Naive thymus-derived CD4-positive, alpha-beta T cell (primary cell): ENCODE data around the gene ZFAND3. TPM values are rescaled to one million over a fixed set of nuclear protein-coding genes. Genes with fewer than 3 reads are reported as not detected.

ENCODE experiments used
- ATAC-seq: fragments of 150-1000 bp; cut with Tn5 transposase; 2 replicates; pipeline ENCODE4 v1.10.0; 2021; ENCODE audit warnings: mild to moderate bottlenecking, moderate library complexity
- CTCF ChIA-PET: fragments of 350-600 bp; sonication (Branson Sonifier 250); formaldehyde crosslinking; loops from one replicate; lab custom pipeline; 2021; ENCODE audit warnings: antibody characterized with exemption; lab: Charles Lee
- POLR2A ChIA-PET: fragments of 350-600 bp; sonication (Branson Sonifier 250); formaldehyde crosslinking; loops from one replicate; lab custom pipeline; 2021; ENCODE audit warnings: antibody characterized with exemption, inconsistent platforms; lab: Charles Lee
- DNase-seq, 9 donors: peaks; one replicate each; pipeline versions ENCODE4 v3.0.0 to v3.0.0-alpha.2; 2020 to 2022; ENCODE audit warnings: mixed read lengths in 1 of 9
- H3K27ac ChIP-seq: one replicate; pipeline ENCODE4 v1.7.0; 2013; ENCODE audit warnings: mild to moderate bottlenecking, low read depth, low read length, moderate library complexity
- H3K27me3 ChIP-seq, 2 donors: one replicate each; pipeline ENCODE4 v1.7.0; 2013; ENCODE audit warnings: low read length in 2 of 2, mild to moderate bottlenecking in 2 of 2, moderate library complexity in 2 of 2; ENCODE audit not compliant: control insufficient read depth in 2 of 2, insufficient read depth in 2 of 2
- H3K36me3 ChIP-seq, 3 experiments: 1 replicate in 2 of 3; 2 replicates in 1 of 3; pipeline ENCODE4 v1.7.0; 2013; ENCODE audit warnings: low read length in 3 of 3, mild to moderate bottlenecking in 3 of 3, moderate library complexity in 1 of 3; ENCODE audit not compliant: insufficient read depth in 3 of 3, control insufficient read depth in 2 of 3
- H3K4me1 ChIP-seq, 2 donors: one replicate each; pipeline ENCODE4 v1.7.0; 2013; ENCODE audit warnings: low read length in 2 of 2, mild to moderate bottlenecking in 2 of 2, moderate library complexity in 1 of 2; ENCODE audit not compliant: control insufficient read depth in 2 of 2, insufficient read depth in 2 of 2
- H3K4me3 ChIP-seq: 2 replicates; pipeline ENCODE4 v1.7.0; 2013; ENCODE audit warnings: mild to moderate bottlenecking, low read length
- H3K9me3 ChIP-seq, 3 experiments: 1 replicate in 2 of 3; 2 replicates in 1 of 3; pipeline ENCODE4 v1.7.0; 2013; ENCODE audit warnings: low read length in 3 of 3; ENCODE audit not compliant: control insufficient read depth in 2 of 3
- H3K27ac Mint-ChIP-seq, 9 donors: one replicate each; pipeline ENCODE4 v1.8.0; 2020 to 2022; ENCODE audit warnings: mixed read lengths in 9 of 9, mild to moderate bottlenecking in 8 of 9, moderate library complexity in 5 of 9, inconsistent platforms in 2 of 9
- H3K27me3 Mint-ChIP-seq, 5 donors: one replicate each; pipeline ENCODE4 v1.8.0; 2021 to 2022; ENCODE audit warnings: mixed read lengths in 5 of 5, mild to moderate bottlenecking in 1 of 5
- H3K36me3 Mint-ChIP-seq, 5 donors: one replicate each; pipeline ENCODE4 v1.8.0; 2020 to 2022; ENCODE audit warnings: mixed read lengths in 5 of 5, mild to moderate bottlenecking in 3 of 5, inconsistent platforms in 1 of 5
- H3K4me1 Mint-ChIP-seq, 7 donors: one replicate each; pipeline ENCODE4 v1.8.0; 2020 to 2022; ENCODE audit warnings: mixed read lengths in 7 of 7, mild to moderate bottlenecking in 3 of 7, inconsistent platforms in 1 of 7
- H3K4me3 Mint-ChIP-seq, 10 donors: one replicate each; pipeline ENCODE4 v1.8.0; 2020 to 2022; ENCODE audit warnings: mild to moderate bottlenecking in 10 of 10, mixed read lengths in 10 of 10, moderate library complexity in 6 of 10, inconsistent platforms in 2 of 10
- H3K9me3 Mint-ChIP-seq, 11 donors: one replicate each; pipeline ENCODE4 v1.8.0; 2020 to 2022; ENCODE audit warnings: mixed read lengths in 11 of 11, mild to moderate bottlenecking in 4 of 11, inconsistent platforms in 1 of 11, moderate library complexity in 1 of 11
- intact Hi-C, 2 donors: fragments of 100-400 bp; cut with micrococcal nuclease; formaldehyde crosslinking; loops; one replicate each; pipeline ENCODE4 v1.15.1; 2023
- polyA plus RNA-seq, 2 donors: library from polyadenylated mRNA; unstranded; fragments of 300-500 nt; fragmentation: Illumina TruSeq; gene quantifications; one replicate each; pipeline ENCODE4 v1.2.3, GENCODE V29; 2021
- total RNA-seq, 6 experiments: library from RNA in 5 of 6; stranded (reverse) in 5 of 6; gene quantifications; 1 replicate in 5 of 6; 2 replicates in 1 of 6; pipeline ENCODE4 v1.2.3 and lab custom pipeline; 2021 to 2026

ZFAND3 gene
- total and polyA plus RNA-seq, 7 experiments from 2014 or later, result 3.5 to 55.0 (median 37.1) TPM

DNA sequence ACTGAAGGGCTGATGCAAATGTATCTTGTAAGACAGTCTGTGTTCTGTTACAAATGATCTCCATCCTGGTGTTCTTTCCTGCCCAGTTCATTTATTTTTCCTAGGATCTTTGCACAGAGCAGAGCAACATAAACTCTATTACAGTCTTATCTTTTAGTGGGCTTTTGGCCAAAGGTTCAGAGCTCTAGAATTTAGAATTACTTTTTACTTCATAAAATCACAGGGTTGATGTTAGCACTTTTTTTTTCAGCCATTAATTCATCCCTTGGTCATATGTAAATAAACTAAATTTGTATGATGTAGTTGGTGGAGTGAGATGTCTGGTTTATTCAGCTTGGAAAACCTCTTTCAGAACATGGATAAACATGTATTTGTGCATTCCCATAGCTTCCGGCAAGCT, 181.9 kb downstream of the ZFAND3 start:
- ChIA-PET CTCF (interaction anchor here (0.6 kb wide), 1 partner anchor 17 kb away, joined by 6 read pairs; no protein-coding TSS in a partner anchor), POLR2A (interaction anchor here (0.7 kb wide), 1 partner anchor 174 kb away, joined by 3 read pairs; no protein-coding TSS in a partner anchor)
- peaks cover 0 to 64% (median 32%) of the 10 kb centered on the region in 7 donors for H3K4me1 Mint-ChIP-seq
- intact Hi-C loops, result no loop called here
- no peak overlapping the region for H3K4me3 Mint-ChIP-seq
- H3K36me3 ChIP-seq, result no peaks in the 10 kb centered on the region
- peaks cover 0 to 24% (median 3%) of the 10 kb centered on the region in 11 donors for H3K9me3 Mint-ChIP-seq
- no peaks in the 10 kb centered on the region for H3K27me3 Mint-ChIP-seq
- ATAC-seq (no peak), DNase-seq (no peak)
- no peaks in the 10 kb centered on the region for H3K27me3 ChIP-seq
- peaks cover 8 to 29% (median 20%) of the 10 kb centered on the region in 5 donors for H3K36me3 Mint-ChIP-seq
- no peak overlapping the region for H3K4me3 ChIP-seq
- H3K27ac Mint-ChIP-seq, result no peak overlapping the region
- no peaks in the 10 kb centered on the region for H3K9me3 ChIP-seq
- no peaks in the 10 kb centered on the region for H3K4me1 ChIP-seq
- H3K27ac ChIP-seq, result no peak overlapping the region

DNA sequence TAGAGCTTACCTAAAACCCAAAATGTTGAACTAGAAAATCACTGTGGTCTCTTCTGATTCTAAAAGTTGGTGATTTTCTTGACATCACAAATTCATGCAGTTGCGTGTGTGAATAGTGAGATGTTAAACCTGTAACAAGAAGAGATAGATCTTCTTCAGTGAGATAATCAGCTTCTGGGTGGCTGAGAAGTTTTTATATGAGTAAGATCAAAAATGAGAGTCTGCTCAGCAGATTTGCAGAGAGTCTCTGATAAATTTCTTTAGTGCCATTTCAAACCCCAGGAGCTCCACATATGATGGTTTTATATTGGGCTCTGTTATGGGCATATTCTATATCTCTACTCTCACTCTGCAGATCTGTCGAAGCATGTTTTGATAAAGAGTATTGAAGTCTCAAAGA, 185.4 kb downstream of the ZFAND3 start:
- H3K4me1 Mint-ChIP-seq, result peaks cover 0 to 58% (median 16%) of the 10 kb centered on the region in 7 donors
- peaks cover under 1 to 34% (median 13%) of the 10 kb centered on the region in 5 donors for H3K36me3 Mint-ChIP-seq
- H3K4me3 ChIP-seq, result no peak overlapping the region
- H3K27me3 Mint-ChIP-seq, result no peaks in the 10 kb centered on the region
- intact Hi-C loops, result no loop called here
- H3K9me3 Mint-ChIP-seq, result peaks cover 0 to 11% (median 4%) of the 10 kb centered on the region in 11 donors
- no peak overlapping the region for H3K27ac Mint-ChIP-seq
- H3K27me3 ChIP-seq, result no peaks in the 10 kb centered on the region
- no peak overlapping the region for H3K4me3 Mint-ChIP-seq
- no peaks in the 10 kb centered on the region for H3K4me1 ChIP-seq
- ATAC-seq, result no peak
- no peaks in the 10 kb centered on the region for H3K9me3 ChIP-seq
- no peak overlapping the region for H3K27ac ChIP-seq
- no peak for DNase-seq
- POLR2A ChIA-PET, result no interaction called here
- CTCF ChIA-PET, result interaction anchor here (0.6 kb wide), 1 partner anchor 103 kb away, joined by 3 read pairs; no protein-coding TSS in a partner anchor
- H3K36me3 ChIP-seq, result no peaks in the 10 kb centered on the region

DNA sequence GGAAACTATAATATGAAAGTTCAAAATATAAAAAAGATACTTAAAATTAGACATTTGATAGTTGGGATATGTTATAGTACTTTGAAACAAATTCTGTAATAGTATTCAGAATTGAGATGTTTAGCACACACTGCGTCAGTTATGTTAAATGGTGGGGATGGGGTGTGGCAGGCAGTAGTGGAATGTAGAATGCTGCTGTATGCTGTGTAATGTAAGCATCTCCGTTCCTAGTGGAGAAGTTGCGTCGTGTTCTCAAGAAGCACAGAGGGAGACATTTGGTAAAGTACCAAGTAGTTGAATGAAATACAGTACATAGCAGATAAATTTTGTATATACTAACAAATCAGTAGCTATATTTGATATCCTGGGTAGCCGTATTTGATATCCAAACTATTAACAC, 192.4 kb downstream of the ZFAND3 start:
- intact Hi-C loops, result loop anchor here (1.0 to 5.0 kb wide), 5 partner anchors 220 to 315 kb away; partner anchors contain the start of gene MDGA1 (in 1 of the 2)
- POLR2A ChIA-PET, result interaction anchor here (0.6 kb wide), 1 partner anchor 196 kb away, joined by 3 read pairs; no protein-coding TSS in a partner anchor
- CTCF ChIA-PET, result interaction anchor here (0.6 to 0.7 kb wide), 5 partner anchors 93 to 544 kb away, joined by 3 read pairs; partner anchors contain the start of gene ZFAND3
- peaks cover 6 to 21% (median 17%) of the 10 kb centered on the region in 5 donors for H3K36me3 Mint-ChIP-seq
- Histone ChIP-seq H3K27ac (no peak overlapping the region), H3K36me3 (no peaks in the 10 kb centered on the region), H3K4me3 (no peak overlapping the region), H3K9me3 (no peaks in the 10 kb centered on the region), H3K4me1 (no peaks in the 10 kb centered on the region), H3K27me3 (no peaks in the 10 kb centered on the region)
- H3K9me3 Mint-ChIP-seq, result peaks cover 0 to 20% (median 8%) of the 10 kb centered on the region in 11 donors
- no peak for DNase-seq
- no peaks in the 10 kb centered on the region for H3K27me3 Mint-ChIP-seq
- H3K27ac Mint-ChIP-seq, result no peak overlapping the region
- H3K4me3 Mint-ChIP-seq, result no peak overlapping the region
- H3K4me1 Mint-ChIP-seq, result peaks cover 7 to 45% (median 23%) of the 10 kb centered on the region in 7 donors
- no peak for ATAC-seq

DNA sequence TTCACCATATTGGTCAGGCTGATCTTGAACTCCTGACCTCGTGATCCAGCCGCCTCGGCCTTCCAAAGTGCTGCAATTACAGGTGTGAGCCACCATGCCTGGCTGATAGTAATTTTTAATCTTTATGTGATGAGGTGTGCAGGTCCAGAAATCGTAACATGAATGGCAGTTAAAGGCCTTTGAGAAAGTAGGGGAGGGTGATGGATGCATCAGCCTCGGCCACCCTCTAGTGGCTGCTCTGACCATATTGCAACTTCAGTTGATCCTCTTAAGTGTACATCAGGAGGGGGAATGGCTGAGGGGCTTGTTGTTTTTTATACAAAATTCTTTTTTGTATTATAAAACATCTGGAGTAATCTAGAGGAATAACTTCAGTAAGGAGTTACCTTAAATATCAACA, 193.0 kb downstream of the ZFAND3 start:
- H3K27me3 ChIP-seq, result no peaks in the 10 kb centered on the region
- POLR2A ChIA-PET, result interaction anchor here (0.6 kb wide), 1 partner anchor 197 kb away, joined by 3 read pairs; no protein-coding TSS in a partner anchor
- ATAC-seq (peak; percentile 61), DNase-seq (peak in 4 of 9 donors; percentile 3 to 15 (median 12))
- no peak overlapping the region for H3K4me3 Mint-ChIP-seq
- no peaks in the 10 kb centered on the region for H3K9me3 ChIP-seq
- H3K36me3 ChIP-seq, result no peaks in the 10 kb centered on the region
- H3K36me3 Mint-ChIP-seq, result peaks cover 6 to 21% (median 17%) of the 10 kb centered on the region in 5 donors
- no peak overlapping the region for H3K27ac ChIP-seq
- H3K4me1 Mint-ChIP-seq, result peaks cover 9 to 50% (median 25%) of the 10 kb centered on the region in 7 donors
- no peaks in the 10 kb centered on the region for H3K27me3 Mint-ChIP-seq
- H3K4me1 ChIP-seq, result no peaks in the 10 kb centered on the region
- H3K9me3 Mint-ChIP-seq, result peaks cover 0 to 20% (median 8%) of the 10 kb centered on the region in 11 donors
- CTCF ChIA-PET, result interaction anchor here (0.7 kb wide), 1 partner anchor 93 kb away, joined by 3 read pairs; no protein-coding TSS in a partner anchor
- no peak overlapping the region for H3K27ac Mint-ChIP-seq
- H3K4me3 ChIP-seq, result no peak overlapping the region
- intact Hi-C loops, result loop anchor here (1.0 to 5.0 kb wide), 5 partner anchors 220 to 316 kb away; partner anchors contain the start of gene MDGA1 (in 1 of the 2)

DNA sequence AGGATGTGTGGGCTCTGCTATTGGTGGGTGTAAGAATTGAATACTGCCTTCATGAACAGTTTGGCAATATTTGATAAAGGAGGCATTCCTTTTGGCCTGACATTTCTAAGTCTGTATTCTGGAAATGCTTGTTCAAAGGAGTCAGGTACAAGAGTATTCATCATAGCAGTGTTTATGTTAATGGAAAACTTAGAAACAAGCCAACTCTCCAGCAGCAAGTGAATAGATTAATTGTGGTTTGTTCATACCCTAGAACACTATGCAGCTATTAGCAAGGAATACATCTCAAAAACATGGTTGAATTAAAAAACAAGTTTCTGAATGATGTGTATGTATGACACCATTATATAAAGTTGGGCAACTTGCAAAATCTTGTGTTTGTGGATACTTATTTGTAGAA, 195.8 kb downstream of the ZFAND3 start:
- H3K36me3 Mint-ChIP-seq, result peaks cover 0 to 7% (median 5%) of the 10 kb centered on the region in 5 donors
- H3K4me1 Mint-ChIP-seq, result peaks cover 9 to 59% (median 35%) of the 10 kb centered on the region in 7 donors
- CTCF ChIA-PET, result no interaction called here
- peaks cover 0 to 11% (median 3%) of the 10 kb centered on the region in 11 donors for H3K9me3 Mint-ChIP-seq
- no peak overlapping the region for H3K27ac ChIP-seq
- DNase-seq (no peak), ATAC-seq (no peak)
- H3K4me3 ChIP-seq, result no peak overlapping the region
- no peaks in the 10 kb centered on the region for H3K4me1 ChIP-seq
- H3K27me3 ChIP-seq, result no peaks in the 10 kb centered on the region
- POLR2A ChIA-PET, result no interaction called here
- H3K27me3 Mint-ChIP-seq, result no peaks in the 10 kb centered on the region
- intact Hi-C loops, result no loop called here
- peak overlapping the region in 1 of 9 donors; percentile 24 for H3K27ac Mint-ChIP-seq
- no peaks in the 10 kb centered on the region for H3K36me3 ChIP-seq
- H3K4me3 Mint-ChIP-seq, result no peak overlapping the region
- H3K9me3 ChIP-seq, result no peaks in the 10 kb centered on the region

DNA sequence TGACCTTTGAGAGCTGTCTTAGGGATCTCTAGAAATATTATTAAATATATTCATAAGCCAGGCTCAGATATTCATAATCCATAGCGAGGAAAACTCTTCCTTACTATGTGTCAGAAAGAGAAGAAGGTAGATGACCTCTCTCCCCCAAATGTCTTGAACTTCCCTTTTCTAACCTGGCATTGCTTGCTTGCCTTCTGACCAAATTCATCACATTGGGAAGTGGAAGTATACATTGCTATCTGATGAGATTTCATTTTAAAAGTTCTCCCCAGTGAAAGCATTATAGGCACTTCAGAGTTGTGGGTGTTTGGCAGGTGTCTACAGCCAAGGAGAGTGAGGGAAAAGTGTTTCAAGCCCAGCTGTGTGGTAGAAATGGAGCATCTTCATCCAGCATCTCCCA, 197.3 kb downstream of the ZFAND3 start:
- intact Hi-C loops, result loop anchor here in 1 of 2 donors (2.0 kb wide), 1 partner anchor 16 kb away; no protein-coding TSS in a partner anchor
- ATAC-seq (no peak), DNase-seq (no peak)
- ChIA-PET POLR2A (no interaction called here), CTCF (interaction anchor here (0.6 kb wide), 1 partner anchor 126 kb away, joined by 4 read pairs; no protein-coding TSS in a partner anchor)
- Histone ChIP-seq H3K27me3 (no peaks in the 10 kb centered on the region), H3K9me3 (no peaks in the 10 kb centered on the region), H3K27ac (no peak overlapping the region), H3K4me3 (no peak overlapping the region), H3K36me3 (no peaks in the 10 kb centered on the region), H3K4me1 (no peaks in the 10 kb centered on the region)
- no peaks in the 10 kb centered on the region for H3K27me3 Mint-ChIP-seq
- peaks cover 0 to 4% (median 2%) of the 10 kb centered on the region in 5 donors for H3K36me3 Mint-ChIP-seq
- no peak overlapping the region for H3K27ac Mint-ChIP-seq
- peaks cover 0 to 3% (median 0%) of the 10 kb centered on the region in 11 donors for H3K9me3 Mint-ChIP-seq
- no peak overlapping the region for H3K4me3 Mint-ChIP-seq
- H3K4me1 Mint-ChIP-seq, result peaks cover 9 to 71% (median 47%) of the 10 kb centered on the region in 7 donors
